Measurements from ENCODE around the gene BTLA.
A peak's percentile ranks its signal among the peaks of the same experiment; 100 is the strongest.
"Not testable (repeated sequence)": the region's sequence is repeated elsewhere in the genome, so short reads cannot be mapped to it uniquely, and the experiment has no call there.

BTLA gene

DNA sequence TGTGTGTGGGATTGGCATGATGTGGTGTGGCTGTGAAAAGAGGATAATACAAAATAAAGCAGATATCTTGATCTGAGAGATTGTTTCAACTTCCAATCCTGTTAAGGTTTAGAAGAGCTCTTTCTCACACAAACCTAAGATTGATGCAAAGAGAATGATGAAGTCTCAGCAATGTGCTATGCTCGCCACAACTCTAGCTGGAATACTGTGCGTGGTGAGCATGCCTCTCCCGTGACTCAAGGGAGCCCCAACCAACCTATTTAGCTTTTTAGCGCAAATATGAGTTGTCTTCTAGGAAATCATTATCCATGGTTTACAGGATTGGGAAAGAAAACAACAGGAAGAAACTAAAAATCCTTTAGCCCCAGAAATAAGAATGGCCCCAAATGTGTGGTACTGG, 28.5 kb downstream of the BTLA start:
- TF ChIP-seq, protein P1, sequence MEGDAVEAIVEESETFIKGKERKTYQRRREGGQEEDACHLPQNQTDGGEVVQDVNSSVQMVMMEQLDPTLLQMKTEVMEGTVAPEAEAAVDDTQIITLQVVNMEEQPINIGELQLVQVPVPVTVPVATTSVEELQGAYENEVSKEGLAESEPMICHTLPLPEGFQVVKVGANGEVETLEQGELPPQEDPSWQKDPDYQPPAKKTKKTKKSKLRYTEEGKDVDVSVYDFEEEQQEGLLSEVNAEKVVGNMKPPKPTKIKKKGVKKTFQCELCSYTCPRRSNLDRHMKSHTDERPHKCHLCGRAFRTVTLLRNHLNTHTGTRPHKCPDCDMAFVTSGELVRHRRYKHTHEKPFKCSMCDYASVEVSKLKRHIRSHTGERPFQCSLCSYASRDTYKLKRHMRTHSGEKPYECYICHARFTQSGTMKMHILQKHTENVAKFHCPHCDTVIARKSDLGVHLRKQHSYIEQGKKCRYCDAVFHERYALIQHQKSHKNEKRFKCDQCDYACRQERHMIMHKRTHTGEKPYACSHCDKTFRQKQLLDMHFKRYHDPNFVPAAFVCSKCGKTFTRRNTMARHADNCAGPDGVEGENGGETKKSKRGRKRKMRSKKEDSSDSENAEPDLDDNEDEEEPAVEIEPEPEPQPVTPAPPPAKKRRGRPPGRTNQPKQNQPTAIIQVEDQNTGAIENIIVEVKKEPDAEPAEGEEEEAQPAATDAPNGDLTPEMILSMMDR (IDR thresholded peaks at IDR 0.05; ENCODE audit: borderline replicate concordance, control extremely low read depth, extremely low read depth, insufficient read depth, missing control alignments), result no peak
- DNase-seq (ENCODE audit: low spot score), result no peak
- in situ Hi-C loops (cut with MboI; ENCODE audit: low sequenced_read_pairs, unreplicated experiment), result no loop called here

DNA sequence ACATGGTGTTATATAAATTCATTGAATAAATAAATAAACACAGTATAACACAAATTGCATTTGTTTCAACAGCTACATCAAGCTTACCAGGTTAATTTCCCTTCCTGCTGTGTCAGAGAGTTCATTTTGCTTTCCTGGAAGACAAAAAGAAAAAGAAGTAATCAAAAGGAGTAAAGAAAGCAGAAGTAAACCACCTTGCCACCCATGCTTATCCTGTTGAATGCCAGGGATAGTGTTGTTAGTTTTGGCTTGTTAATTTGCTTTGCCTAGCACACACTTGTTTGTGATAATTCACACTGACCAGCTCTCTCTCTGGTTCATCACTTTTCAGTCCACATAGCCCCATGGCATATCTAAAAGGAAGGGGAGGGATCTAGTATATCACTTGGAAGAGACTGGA, 29.6 kb downstream of the BTLA start:
- in situ Hi-C loops (cut with MboI; ENCODE audit: low sequenced_read_pairs, unreplicated experiment), result no loop called here
- TF ChIP-seq, protein P1 (IDR thresholded peaks at IDR 0.05; ENCODE audit: borderline replicate concordance, control extremely low read depth, extremely low read depth, insufficient read depth, missing control alignments), result no peak
- no peak for DNase-seq (ENCODE audit: low spot score)

DNA sequence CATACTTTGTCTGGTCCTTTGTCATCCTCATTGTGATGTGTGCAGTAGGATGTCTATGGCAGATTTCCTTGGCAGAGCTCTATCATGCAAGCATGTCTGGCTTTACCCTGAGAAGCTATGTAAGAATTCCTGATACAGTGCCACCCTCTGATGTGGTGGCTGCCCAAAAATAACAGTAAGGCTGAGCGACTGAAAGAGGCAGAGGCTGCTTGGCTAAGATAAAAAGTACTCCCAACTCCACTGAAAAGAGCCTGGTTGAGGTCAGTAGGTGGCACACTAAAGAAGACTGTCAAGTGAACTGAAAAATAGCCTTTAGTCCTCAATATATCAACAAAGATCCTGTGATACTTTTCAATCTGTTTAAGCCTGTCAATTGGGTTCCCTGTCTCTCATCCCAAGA, 31.7 kb downstream of the BTLA start:
- DNase-seq (ENCODE audit: low spot score), result no peak
- TF ChIP-seq, protein P1 (IDR thresholded peaks at IDR 0.05; ENCODE audit: borderline replicate concordance, control extremely low read depth, extremely low read depth, insufficient read depth, missing control alignments), result no peak
- in situ Hi-C loops (cut with MboI; ENCODE audit: low sequenced_read_pairs, unreplicated experiment), result no loop called here

DNA sequence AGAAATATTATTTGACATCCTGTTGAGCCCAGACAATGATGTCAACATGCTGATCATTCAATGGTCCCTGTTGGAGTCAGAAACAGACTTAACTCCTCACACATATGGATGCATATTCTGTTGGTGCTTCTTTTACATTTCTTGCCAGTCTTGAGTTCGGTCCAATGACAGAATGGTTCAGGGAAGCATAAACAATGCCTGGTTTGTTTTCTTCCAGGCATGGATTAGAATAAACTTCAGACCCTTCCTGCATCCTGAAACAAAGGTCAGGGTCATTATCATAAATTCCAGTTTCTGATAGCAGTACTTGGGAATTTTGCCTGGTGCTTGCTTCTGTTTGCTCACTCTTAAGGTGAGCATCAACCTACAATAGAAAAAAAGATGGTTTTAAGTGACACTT, 33.3 kb downstream of the BTLA start:
- no peak for DNase-seq (ENCODE audit: low spot score)
- TF ChIP-seq, protein P1 (IDR thresholded peaks at IDR 0.05; ENCODE audit: borderline replicate concordance, control extremely low read depth, extremely low read depth, insufficient read depth, missing control alignments), result no peak
- in situ Hi-C loops (cut with MboI; ENCODE audit: low sequenced_read_pairs, unreplicated experiment), result no loop called here

DNA sequence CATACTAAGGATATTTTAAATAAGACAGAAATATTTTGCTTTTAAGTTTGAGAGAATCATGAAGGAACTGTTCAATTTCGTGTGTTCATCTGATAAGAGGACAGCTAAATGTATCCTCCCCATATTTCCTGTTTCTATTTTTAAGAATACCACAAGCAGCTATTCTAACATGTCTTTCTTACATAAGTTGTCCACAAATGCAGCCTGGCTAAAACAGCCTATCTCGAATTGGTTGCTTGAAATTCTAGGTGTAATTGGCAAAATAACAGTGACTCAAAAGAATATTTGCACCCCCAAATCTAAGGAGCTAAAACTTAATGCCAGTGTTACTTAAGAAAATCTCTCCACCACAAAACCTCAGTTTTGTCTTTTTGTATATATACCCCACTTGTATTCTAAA, 35.0 kb downstream of the BTLA start:
- TF ChIP-seq, protein P1 (IDR thresholded peaks at IDR 0.05; ENCODE audit: borderline replicate concordance, control extremely low read depth, extremely low read depth, insufficient read depth, missing control alignments), result no peak
- in situ Hi-C loops (cut with MboI; ENCODE audit: low sequenced_read_pairs, unreplicated experiment), result no loop called here
- peak; percentile 52 for DNase-seq (ENCODE audit: low spot score)

DNA sequence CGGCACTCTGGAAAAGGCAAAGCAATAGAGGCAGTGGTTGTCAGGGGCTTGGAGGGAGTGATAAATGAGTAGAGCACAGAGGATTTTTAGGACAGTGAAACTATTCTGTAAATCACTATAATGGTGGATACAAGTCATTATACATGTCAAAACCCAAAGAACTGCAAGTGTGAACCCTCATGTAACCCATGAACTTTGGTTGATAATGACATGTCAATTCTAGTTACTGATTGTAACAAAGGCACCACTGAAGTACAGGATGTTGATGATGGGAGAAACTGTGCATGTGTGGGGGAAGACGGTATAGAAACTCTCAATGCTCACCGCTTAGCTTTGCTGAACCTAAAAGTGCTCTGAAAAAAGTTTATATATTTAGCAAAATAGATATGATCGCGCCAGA, 36.0 kb downstream of the BTLA start:
- in situ Hi-C loops (cut with MboI; ENCODE audit: low sequenced_read_pairs, unreplicated experiment), result no loop called here
- DNase-seq (ENCODE audit: low spot score), result peak; percentile 39
- TF ChIP-seq, protein P1 (IDR thresholded peaks at IDR 0.05; ENCODE audit: borderline replicate concordance, control extremely low read depth, extremely low read depth, insufficient read depth, missing control alignments), result no peak

DNA sequence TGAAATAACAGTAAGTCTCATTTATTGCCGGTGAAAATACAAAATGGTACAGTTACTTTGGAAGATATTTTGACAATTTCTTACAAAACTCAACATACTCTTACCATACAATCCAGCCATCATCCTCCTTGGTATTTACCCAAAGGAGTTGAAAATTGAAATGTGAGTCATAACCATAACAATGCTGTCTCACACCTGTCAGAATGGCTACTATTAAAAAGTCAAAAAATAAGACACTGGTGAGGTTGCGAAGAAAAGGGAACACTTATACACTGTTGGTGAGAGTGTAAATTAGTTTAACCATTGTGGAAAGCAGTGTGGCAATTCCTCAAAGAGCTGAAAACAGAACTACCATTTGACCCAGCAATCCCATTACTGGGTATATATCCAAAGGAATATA, 37.5 kb downstream of the BTLA start:
- in situ Hi-C loops (cut with MboI; ENCODE audit: low sequenced_read_pairs, unreplicated experiment); DNase-seq (ENCODE audit: low spot score): not testable (repeated sequence)
